Gastrocnemius medialis (tissue), 4 donors: ENCODE data around the gene KCNJ5.

ENCODE experiments used
- POLR2A ChIP-seq, 2 donors: fragments of 450-650 bp; IDR thresholded peaks; one replicate each; pipeline ENCODE4 v1.6.1; 2017; ENCODE audit warnings: antibody characterized with exemption in 2 of 2, mild to moderate bottlenecking in 2 of 2, moderate library complexity in 2 of 2
- TF ChIP-seq, protein P1 (sequence below), 5 experiments: fragments of 450-650 bp in 3 of 5; fragments of 200-600 bp in 2 of 5; sonication (generic) in 2 of 5; IDR thresholded peaks in 4 of 5; conservative IDR thresholded peaks in 1 of 5; 1 replicate in 4 of 5; 2 replicates in 1 of 5; pipeline ENCODE4 v1.5.1; 2016 to 2019; ENCODE audit warnings: antibody characterized with exemption in 5 of 5, mild to moderate bottlenecking in 3 of 5, moderate library complexity in 3 of 5

DNA sequence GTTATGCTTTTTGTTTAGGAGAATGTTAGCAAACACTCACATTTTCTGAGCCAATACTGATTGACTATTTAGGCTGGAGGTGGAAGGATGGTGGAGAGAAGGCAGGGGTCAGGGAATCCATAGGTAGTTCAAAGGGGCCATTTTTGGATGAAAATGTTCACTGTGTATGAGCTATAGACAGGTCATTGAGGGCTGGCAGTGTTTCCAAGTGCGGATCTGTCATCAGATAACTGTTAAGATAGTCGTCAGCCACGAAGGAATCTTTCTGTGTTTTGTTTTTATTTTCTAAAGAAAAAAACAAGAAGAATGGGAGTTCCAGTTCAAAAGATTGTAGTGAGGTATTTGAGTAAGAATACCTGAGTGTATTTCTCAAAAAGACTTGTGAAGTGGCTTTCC lies 3.1 kb downstream of the KCNJ5 start:
- TF ChIP-seq, protein P1, sequence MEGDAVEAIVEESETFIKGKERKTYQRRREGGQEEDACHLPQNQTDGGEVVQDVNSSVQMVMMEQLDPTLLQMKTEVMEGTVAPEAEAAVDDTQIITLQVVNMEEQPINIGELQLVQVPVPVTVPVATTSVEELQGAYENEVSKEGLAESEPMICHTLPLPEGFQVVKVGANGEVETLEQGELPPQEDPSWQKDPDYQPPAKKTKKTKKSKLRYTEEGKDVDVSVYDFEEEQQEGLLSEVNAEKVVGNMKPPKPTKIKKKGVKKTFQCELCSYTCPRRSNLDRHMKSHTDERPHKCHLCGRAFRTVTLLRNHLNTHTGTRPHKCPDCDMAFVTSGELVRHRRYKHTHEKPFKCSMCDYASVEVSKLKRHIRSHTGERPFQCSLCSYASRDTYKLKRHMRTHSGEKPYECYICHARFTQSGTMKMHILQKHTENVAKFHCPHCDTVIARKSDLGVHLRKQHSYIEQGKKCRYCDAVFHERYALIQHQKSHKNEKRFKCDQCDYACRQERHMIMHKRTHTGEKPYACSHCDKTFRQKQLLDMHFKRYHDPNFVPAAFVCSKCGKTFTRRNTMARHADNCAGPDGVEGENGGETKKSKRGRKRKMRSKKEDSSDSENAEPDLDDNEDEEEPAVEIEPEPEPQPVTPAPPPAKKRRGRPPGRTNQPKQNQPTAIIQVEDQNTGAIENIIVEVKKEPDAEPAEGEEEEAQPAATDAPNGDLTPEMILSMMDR (IDR thresholded peaks at IDR 0.05 in 4 of 5, conservative IDR thresholded peaks at IDR 0.05 in 1 of 5): no peak
- TF ChIP-seq POLR2A (IDR thresholded peaks at IDR 0.05): no peak
